Retinal pigment epithelial cell (primary cell): ENCODE data around the gene HEATR3.

ENCODE experiments used
- DNase-seq: peaks from one replicate; pipeline ENCODE4 v3.0.0-alpha.2; 2010; ENCODE audit warnings: low read depth
- H3K4me3 ChIP-seq: 2 replicates; pipeline ENCODE4 v1.5.1; 2011; ENCODE audit warnings: mild to moderate bottlenecking, low read length, control low read depth, moderate library complexity
- CTCF ChIP-seq: conservative IDR thresholded peaks from 2 replicates; pipeline ENCODE4 v1.5.1; 2011; ENCODE audit warnings: low read depth, low read length, control low read depth, inconsistent platforms

Gene HEATR3

GRCh38 chr16:50152807-50153595 lies 87.2 kb downstream of the HEATR3 start, which contains the start of gene TENT4B:
TSS of gene TENT4B (plus strand) at chr16:50153306. CDS start at chr16:50153622, 316 bp downstream.
- DNase-seq: peak; percentile 34
- H3K4me3 ChIP-seq: peak within 1 kb of the TSS; percentile 75
- no peak for TF ChIP-seq CTCF

- DNase-seq: no peak
- no peak for TF ChIP-seq CTCF
- peak overlapping the region; percentile 75 for H3K4me3 ChIP-seq
Observed at GRCh38 chr16:50153596-50154419, 88.0 kb downstream of the HEATR3 start.

- TF ChIP-seq CTCF: no peak
- DNase-seq: no peak
- peak overlapping the region; percentile 75 for H3K4me3 ChIP-seq
Observed at GRCh38 chr16:50154420-50154950, 88.7 kb downstream of the HEATR3 start.

- peak overlapping the region; percentile 75 for H3K4me3 ChIP-seq
- DNase-seq: no peak
Observed at GRCh38 chr16:50155925-50156324, 90.2 kb downstream of the HEATR3 start.

More at GRCh38 chr16:50155925-50156324, 90.2 kb downstream of the HEATR3 start:
- no peak for TF ChIP-seq CTCF
